Sigmoid colon (tissue), 7 donors: ENCODE data around the gene UBTD2. TPM values are rescaled to one million over a fixed set of nuclear protein-coding genes. Genes with fewer than 3 reads are reported as not detected.

ENCODE experiments used
- DNase-seq: peaks from one replicate; pipeline ENCODE4 v3.0.0-alpha.2; 2019
- H3K27ac ChIP-seq, 4 donors: fragments of 200-600 bp; sonication (generic); one replicate each; pipeline ENCODE4 v1.5.1; 2016 to 2019; ENCODE audit warnings: mild to moderate bottlenecking in 1 of 4
- H3K27me3 ChIP-seq, 3 donors: fragments of 200-600 bp; sonication (generic); one replicate each; pipeline ENCODE4 v1.5.1; 2019; ENCODE audit warnings: mild to moderate bottlenecking in 1 of 3
- H3K36me3 ChIP-seq, 4 donors: fragments of 200-600 bp; sonication (generic); one replicate each; pipeline ENCODE4 v1.5.1; 2016 to 2019
- H3K4me1 ChIP-seq, 4 donors: fragments of 200-600 bp; sonication (generic); one replicate each; pipeline ENCODE4 v1.5.1; 2017 to 2019
- H3K4me3 ChIP-seq, 4 donors: fragments of 200-600 bp; sonication (generic); one replicate each; pipeline ENCODE4 v1.5.1; 2017 to 2019; ENCODE audit warnings: mild to moderate bottlenecking in 2 of 4, moderate library complexity in 1 of 4
- H3K9me3 ChIP-seq, 4 donors: fragments of 200-600 bp in 3 of 4; sonication (generic) in 3 of 4; one replicate each; pipeline versions ENCODE4 v1.5.1 to v1.6.1; 2013 to 2019
- CTCF ChIP-seq, 4 experiments: fragments of 450-650 bp in 3 of 4; fragments of 200-600 bp in 1 of 4; IDR thresholded peaks; one replicate each; pipeline ENCODE4 v1.5.1; 2016 to 2019; ENCODE audit warnings: antibody characterized with exemption in 4 of 4, mild to moderate bottlenecking in 3 of 4, moderate library complexity in 2 of 4
- EP300 ChIP-seq, 4 donors: sonication (generic); formaldehyde crosslinking; IDR thresholded peaks; one replicate each; pipeline ENCODE4 v1.6.1; 2017; ENCODE audit warnings: antibody characterized with exemption in 4 of 4
- POLR2A ChIP-seq, 2 donors: fragments of 450-650 bp; IDR thresholded peaks; one replicate each; pipeline ENCODE4 v1.6.1; 2016; ENCODE audit warnings: antibody characterized with exemption in 2 of 2, mild to moderate bottlenecking in 2 of 2, moderate library complexity in 2 of 2
- POLR2AphosphoS5 ChIP-seq, 4 donors: sonication (generic); formaldehyde crosslinking; IDR thresholded peaks; one replicate each; pipeline ENCODE4 v1.6.1; 2017; ENCODE audit warnings: antibody characterized with exemption in 4 of 4
- WGBS, 2 donors: extraction: QIAGEN DNeasy Blood & Tissue Kit; methylation state at CpG; one replicate each; pipeline ENCODE4 v1.1.7; 2013; 5-methylcytosine and 5-hydroxymethylcytosine counted together
- intact Hi-C: fragments of 100-400 bp; cut with DNase I; formaldehyde crosslinking; loops from one replicate; pipeline ENCODE4 v1.15.1; 2023
- polyA plus RNA-seq, 3 donors: library from polyadenylated mRNA; stranded (reverse); fragments of 200-250 nt; gene quantifications; one replicate each; pipeline ENCODE4 v1.2.3, GENCODE V29; 2013
- total RNA-seq, 4 donors: library from RNA; depleted of rRNA; stranded (reverse); fragments of >200 nt; gene quantifications; one replicate each; pipeline ENCODE4 v1.1.0, GENCODE V29; 2016
- donor health status: healthy with polysubstance abuse.
- donor health status: Bipolar disorder and iron deficiency.
- donor health status: healthy.

The UBTD2 gene
- total and polyA plus RNA-seq, 7 donors, result 12.1 to 22.1 (median 19.9) TPM

- H3K4me1 ChIP-seq, result no peaks in the 10 kb centered on the region
- peaks cover 0 to 15% (median 0%) of the 10 kb centered on the region in 4 donors for H3K36me3 ChIP-seq
- WGBS, 2 donors, result 98 to 99% methylated on average over 1 of the region's 1 CpG
- TF ChIP-seq EP300 (IDR thresholded peaks at IDR 0.05), result no peak
- no peak for TF ChIP-seq CTCF (IDR thresholded peaks at IDR 0.05)
- TF ChIP-seq POLR2AphosphoS5 (IDR thresholded peaks at IDR 0.05), result no peak
- no peak for TF ChIP-seq POLR2A (IDR thresholded peaks at IDR 0.05)
- intact Hi-C loops, result no loop called here
- no peaks in the 10 kb centered on the region for H3K27me3 ChIP-seq
- no peak overlapping the region for H3K27ac ChIP-seq
- no peak overlapping the region for H3K4me3 ChIP-seq
- DNase-seq, result no peak
- H3K9me3 ChIP-seq, result no peaks in the 10 kb centered on the region
Measured at GRCh38 chr5:172224996-172225395, 58.6 kb downstream of the UBTD2 start.

DNA sequence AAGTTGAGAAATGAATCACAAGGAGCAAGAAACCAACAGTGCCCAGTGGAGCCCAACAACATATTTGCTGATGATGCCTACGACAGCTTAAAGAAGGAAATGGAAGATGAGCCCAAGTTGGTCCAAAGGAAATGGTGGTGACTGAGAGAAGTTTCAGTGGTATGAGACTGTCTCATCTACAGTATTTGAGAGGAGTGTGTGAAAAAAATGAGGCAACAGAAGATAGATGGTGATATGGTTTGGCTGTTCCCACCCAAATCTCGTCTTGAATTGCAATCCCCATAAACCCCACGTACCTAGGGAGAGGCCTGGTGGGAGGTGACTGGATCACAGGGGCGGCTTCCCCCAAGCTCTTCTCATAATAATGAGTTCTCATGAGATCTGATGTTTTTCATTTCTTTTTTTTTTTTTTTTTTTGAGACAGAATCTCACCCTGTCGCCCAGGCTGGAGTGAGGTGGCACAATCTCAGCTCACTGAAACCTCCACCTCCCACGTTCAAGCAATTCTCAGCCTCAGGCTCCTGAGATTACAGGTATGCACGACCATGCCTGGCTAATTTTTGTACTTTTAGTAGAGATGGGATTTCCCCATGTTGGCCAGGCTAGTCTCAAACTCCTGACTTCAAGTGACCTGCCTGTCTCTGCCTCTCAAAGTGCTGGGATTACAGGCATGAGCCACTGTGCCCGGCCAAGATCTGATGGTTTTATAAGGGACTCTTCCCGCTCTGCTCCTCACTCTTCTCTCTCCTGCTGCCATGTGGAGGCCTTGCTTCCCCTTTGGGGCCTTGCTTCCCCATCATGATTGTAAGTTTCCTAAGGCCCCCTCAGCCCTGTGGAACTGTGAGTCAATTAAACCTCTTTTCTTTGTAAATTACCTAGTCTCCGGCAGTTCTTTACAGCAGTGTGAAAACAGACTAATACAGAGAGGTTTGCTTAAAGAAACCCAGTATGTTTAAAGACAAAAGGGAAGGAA is 59.4 kb downstream of the UBTD2 start:
- no peak for DNase-seq
- intact Hi-C loops, result no loop called here
- no peaks in the 10 kb centered on the region for H3K27me3 ChIP-seq
- peaks cover 0 to under 1% (median 0%) of the 10 kb centered on the region in 4 donors for H3K9me3 ChIP-seq
- WGBS, 2 donors, result 85 to 90% methylated on average over 10 of the region's 10 CpGs
- H3K27ac ChIP-seq, result no peak overlapping the region
- H3K4me1 ChIP-seq, result no peaks in the 10 kb centered on the region
- TF ChIP-seq CTCF (IDR thresholded peaks at IDR 0.05) (no peak), POLR2AphosphoS5 (IDR thresholded peaks at IDR 0.05) (no peak), POLR2A (IDR thresholded peaks at IDR 0.05) (no peak), EP300 (IDR thresholded peaks at IDR 0.05) (no peak)
- no peak overlapping the region for H3K4me3 ChIP-seq
- peaks cover 0 to 15% (median 0%) of the 10 kb centered on the region in 4 donors for H3K36me3 ChIP-seq

GRCh38 chr5:172219296-172219695 is 64.3 kb downstream of the UBTD2 start:
- DNase-seq, result no peak
- Histone ChIP-seq H3K4me3 (no peak overlapping the region), H3K27ac (no peak overlapping the region), H3K4me1 (no peaks in the 10 kb centered on the region), H3K36me3 (peaks cover 0 to 22% (median 0%) of the 10 kb centered on the region in 4 donors), H3K9me3 (peaks cover 0 to 6% (median 0%) of the 10 kb centered on the region in 4 donors), H3K27me3 (no peaks in the 10 kb centered on the region)
- intact Hi-C loops, result no loop called here
- no peak for TF ChIP-seq CTCF (IDR thresholded peaks at IDR 0.05)
- TF ChIP-seq POLR2A (IDR thresholded peaks at IDR 0.05), result no peak
- no peak for TF ChIP-seq POLR2AphosphoS5 (IDR thresholded peaks at IDR 0.05)
- no peak for TF ChIP-seq EP300 (IDR thresholded peaks at IDR 0.05)
- 76 to 90% methylated on average over 2 of the region's 2 CpGs for WGBS, 2 donors

DNA sequence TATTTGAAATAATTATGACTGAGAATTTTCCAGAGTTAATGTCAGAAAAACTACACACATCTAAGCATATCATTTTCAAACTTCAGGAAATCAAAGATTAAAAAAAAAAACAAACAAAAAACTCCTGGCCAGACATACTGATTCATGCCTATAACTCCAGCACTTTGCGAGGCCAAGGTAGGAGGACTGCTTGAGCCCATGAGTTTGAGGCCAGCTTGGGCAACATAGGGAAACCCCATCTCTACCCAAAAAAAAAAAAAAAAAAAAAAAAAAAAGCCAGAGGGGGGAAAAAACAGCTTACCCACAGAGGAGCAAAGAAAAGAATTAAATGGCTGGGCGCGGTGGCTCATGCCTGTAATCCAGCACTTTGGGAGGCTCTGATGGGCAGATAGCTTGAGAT is 67.2 kb downstream of the UBTD2 start:
- 77 to 97% methylated on average over 3 of the region's 3 CpGs for WGBS, 2 donors
- Histone ChIP-seq H3K27ac (no peak overlapping the region), H3K36me3 (peaks cover 0 to 30% (median 6%) of the 10 kb centered on the region in 4 donors), H3K4me3 (no peak overlapping the region), H3K4me1 (no peaks in the 10 kb centered on the region), H3K9me3 (peaks cover 0 to 6% (median 0%) of the 10 kb centered on the region in 4 donors), H3K27me3 (no peaks in the 10 kb centered on the region)
- intact Hi-C loops, result no loop called here
- TF ChIP-seq CTCF (IDR thresholded peaks at IDR 0.05), result no peak
- no peak for TF ChIP-seq EP300 (IDR thresholded peaks at IDR 0.05)
- TF ChIP-seq POLR2A (IDR thresholded peaks at IDR 0.05), result no peak
- TF ChIP-seq POLR2AphosphoS5 (IDR thresholded peaks at IDR 0.05), result no peak
- DNase-seq, result no peak
